T-helper 2 cell (primary cell): ENCODE results near the gene AHNAK2.
"Not testable (repeated sequence)": the region's sequence is repeated elsewhere in the genome, so short reads cannot be mapped to it uniquely, and the experiment has no call there.

Experiments
- DNase-seq, 5 experiments: peaks; one replicate each; pipeline versions ENCODE4 v3.0.0 to v3.0.0-alpha.2; 2012 to 2022

AHNAK2 gene

DNA sequence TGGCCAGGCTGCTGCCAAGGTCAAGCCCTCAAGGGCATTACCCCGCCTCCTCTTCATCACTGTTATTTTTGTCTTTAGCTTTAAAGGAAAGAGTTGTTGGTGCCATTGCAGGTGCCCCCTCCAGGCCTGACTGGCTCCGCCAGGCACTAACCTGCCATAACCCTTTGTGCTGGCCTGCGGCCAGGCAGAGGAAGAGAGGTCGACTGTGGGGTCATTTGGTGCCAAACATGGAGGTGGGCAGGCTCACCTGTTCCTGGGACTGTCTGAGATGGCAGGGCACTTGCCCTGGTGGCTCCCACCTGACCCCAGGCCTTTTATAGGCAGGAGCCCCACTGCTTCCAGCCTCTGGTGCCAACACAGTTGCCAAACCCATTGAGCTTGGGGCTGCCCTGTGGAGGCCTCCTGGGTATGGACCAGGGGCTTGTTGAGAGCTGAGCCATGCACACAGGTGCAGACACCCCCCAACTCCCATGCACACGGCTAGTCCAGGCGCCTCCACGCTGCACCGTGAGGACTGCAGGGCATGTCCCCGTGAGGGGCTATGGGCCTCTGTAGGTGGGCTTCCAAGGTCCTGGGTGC lies 82.9 kb downstream of the AHNAK2 start:
- DNase-seq: no peak

DNA sequence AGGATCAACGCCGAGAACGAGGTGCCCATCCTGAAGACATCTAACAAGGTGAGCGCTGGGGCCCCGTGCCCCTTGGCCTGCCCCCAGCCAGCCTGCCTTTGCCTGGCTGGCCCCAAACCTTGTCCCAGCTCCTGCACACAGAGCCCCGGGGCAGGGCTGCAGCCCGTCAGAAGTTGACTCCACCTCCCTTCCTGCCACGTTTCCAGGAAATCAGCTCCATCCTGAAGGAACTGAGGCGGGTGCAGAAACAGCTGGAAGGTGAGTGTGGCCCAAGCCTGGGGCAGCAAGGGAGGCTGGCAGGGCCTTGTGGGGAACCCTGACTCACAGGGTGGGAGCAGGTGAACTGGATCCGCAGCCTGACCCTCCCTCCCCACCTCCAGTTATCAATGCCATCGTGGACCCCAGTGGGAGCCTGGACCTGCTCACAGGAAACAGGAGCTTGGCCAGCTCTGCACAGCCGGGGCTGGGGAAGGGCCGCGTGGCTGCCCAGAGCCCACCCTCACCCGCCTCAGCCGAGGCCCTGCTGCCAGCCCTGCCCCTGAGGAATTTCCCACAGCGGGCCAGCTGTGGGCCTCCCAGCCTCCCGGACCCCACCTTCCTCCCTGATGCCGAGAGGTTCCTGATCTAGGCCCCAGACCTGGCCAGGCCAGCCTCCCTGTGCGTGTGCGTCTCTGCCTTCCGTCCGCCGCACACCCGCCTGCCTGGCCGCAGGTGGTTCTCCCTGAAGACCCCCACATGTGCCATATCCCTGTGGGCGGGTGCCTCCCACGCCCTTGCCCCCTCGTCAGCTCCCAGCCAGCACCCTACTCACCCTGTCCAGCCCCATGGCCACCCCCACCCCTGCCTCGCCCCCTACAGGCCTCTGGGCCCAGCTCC lies 83.6 kb downstream of the AHNAK2 start:
- no peak for DNase-seq

DNA sequence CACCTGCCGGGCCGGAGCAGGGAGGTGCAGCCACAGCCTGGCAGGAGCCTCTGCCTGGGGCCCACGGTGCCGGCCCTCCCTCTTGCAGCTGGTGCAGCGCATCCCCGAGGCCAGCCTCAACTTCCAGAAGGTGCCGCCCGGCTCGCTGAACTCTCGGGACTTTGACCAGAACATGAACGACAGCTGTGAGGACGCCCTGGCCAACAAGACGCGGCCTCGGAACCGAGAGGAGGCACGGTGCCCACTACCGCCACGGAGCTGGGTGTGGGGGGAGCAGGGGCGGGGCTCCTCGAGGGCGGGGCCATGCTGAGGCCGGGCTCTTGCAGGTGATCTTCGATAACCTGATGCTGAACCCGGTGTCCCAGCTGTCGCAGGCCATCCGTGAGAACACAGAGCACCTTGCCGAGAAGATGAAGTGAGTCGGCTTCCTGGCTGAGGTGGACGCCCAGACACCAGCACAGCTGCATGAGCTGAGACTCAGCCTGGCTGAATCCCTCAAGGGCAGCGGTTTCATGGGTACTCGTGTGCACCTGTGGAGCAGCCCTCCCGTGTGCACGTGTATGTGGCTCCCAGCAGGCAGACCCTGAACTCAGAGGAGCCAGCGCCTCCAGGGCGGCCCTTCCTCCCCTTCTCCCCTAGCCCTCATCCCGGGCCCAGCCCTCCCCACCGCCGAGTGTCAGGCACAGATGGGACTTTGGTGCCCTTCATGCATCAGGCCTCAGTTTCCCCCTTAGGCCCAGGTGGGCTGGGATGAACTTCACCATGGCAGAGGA lies 84.6 kb downstream of the AHNAK2 start:
- DNase-seq: no peak

DNA sequence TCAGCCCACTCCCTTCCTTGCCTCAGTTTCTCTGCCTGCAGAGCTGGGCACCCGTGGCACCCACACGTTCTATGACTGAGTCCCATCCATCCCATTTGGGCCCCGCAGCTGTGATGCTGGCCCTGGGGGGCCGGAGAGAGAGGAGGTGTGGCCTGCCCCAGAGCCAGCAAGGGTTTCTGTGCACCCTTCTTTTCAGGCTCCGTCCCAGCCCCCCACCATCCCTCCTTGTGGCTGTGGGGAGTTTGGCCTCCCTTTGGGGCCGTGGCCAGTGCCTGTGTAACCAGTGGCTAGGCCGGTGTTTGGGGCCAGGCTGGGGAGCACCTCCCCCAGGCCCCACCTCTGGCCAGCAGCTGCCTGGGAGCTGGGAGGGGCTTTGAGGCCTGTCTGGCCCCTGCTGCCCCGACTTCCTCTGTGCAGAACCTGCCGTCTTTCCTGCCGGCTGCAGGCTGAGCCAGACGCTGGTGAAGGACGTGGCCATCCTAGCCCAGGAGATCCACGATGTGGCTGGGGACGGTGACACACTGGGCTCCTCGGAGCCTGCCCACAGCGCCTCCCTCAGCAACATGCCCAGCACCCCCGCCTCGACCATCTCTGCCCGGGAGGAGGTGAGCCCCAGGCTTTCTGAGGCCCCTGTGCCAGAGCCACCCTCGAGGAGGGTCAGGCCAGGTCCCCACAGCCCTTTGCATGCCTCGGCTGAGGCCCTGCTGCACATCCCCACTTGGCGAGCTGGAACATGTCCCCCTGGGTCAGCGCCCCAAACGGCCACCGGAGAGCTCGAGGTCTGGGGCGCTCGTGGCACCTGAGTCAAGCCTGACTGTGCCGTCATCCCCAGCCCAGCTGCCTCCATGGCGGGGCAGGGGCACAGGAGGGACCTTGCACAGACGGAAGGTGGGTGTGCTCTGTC lies 85.4 kb downstream of the AHNAK2 start:
- DNase-seq: peak in 1 of 5 experiments; percentile 1

DNA sequence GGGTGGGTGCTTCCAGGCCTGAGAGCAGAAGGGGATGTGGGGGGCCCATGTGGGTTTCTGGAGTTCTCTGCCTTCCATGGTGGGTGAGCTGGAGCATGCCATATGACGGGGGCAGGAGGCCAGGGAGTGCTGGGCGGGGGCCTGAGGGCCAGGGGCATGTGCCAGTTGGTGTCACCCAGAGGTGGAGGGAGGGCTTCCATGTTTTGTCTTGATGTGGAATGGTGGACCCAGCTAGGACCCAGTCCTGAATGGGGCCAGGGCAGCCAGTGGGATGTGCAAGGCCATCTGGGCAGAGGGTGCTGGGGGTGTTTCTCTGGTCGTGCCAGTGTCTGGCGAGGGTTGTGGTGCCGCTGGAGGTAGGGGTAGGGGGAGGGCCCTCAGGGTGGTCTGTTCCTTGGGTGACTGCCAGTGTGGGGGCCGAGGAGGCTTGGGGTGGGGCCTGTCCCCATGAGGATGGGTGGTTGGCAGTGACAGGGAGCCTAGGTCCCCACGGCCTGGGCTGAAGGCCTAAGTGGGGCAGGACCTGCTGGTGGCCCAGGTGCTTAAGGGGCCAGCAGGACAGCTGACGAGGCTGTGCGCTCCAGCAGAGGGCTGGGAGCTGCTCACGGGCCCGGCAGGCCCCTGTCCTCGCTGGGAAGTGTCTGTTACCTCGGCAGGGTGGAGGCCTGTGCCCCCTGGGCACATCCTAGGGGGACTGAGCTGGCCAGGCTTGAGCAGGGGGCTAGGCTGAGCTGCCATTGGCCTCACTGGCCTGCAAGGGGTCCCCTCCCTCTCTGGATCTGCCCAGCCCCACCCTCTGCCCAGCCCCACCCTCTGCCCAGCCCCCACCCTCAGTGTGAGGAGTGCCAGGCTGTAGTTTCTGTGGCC lies 86.3 kb downstream of the AHNAK2 start:
- peak in 1 of 5 experiments; percentile 2 for DNase-seq

DNA sequence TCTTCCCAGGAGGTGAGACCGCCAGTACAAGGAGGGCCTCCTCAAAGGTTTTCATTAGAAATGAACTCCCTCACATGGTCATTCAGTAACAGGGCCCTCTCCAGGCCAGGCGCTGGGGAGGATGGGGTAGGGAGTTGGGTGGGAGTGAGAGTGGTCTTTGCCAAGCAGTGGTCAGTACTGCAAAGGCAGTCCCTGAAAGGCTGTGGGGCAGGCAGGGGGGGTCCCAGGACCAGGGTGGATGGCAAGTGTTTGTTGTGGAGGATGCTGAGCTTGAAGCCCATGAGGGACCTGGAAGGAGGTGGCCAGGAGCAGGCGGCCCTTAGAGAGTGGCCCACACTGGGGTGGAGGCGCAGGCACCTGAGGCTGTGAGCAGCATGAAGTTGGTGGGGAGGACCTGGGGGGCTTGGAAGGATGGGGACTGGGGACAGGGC lies 87.0 kb downstream of the AHNAK2 start:
- DNase-seq: no peak

DNA sequence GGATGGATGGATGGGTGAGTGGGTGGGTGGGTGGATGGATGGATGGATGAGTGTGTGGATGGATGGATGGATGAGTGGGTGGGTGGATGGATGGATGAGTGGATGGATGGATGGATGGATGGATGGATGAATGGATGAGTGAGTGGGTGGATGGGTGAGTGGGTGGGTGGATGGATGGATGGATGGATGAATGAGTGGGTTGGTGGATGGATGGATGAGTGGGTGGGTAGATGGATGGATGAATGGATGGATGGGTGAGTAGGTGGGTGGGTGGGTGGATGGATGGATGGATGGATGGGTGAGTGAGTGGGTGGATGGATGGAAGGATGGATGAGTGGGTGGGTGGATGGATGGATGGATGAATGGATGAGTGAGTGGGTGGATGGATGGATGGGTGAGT lies 87.9 kb downstream of the AHNAK2 start:
- DNase-seq: not testable (repeated sequence)

DNA sequence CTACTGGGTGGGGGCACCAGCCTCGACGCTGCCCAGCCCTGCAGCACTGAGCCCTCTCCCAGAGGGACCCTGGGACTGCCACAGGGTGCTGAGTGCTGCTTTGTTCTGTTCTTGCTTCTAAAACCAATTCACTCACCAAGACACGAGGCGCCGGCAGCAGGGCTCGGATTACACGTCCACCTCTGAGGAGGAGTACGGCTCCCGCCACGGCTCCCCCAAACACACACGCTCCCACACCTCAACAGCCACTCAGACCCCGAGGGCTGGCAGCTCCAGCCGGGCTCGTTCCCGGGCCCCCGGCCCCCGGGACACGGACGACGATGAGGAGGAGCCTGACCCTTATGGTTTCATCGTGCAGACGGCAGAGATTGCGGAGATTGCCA lies 88.8 kb downstream of the AHNAK2 start:
- peak in 1 of 5 experiments; percentile 1 for DNase-seq

DNA sequence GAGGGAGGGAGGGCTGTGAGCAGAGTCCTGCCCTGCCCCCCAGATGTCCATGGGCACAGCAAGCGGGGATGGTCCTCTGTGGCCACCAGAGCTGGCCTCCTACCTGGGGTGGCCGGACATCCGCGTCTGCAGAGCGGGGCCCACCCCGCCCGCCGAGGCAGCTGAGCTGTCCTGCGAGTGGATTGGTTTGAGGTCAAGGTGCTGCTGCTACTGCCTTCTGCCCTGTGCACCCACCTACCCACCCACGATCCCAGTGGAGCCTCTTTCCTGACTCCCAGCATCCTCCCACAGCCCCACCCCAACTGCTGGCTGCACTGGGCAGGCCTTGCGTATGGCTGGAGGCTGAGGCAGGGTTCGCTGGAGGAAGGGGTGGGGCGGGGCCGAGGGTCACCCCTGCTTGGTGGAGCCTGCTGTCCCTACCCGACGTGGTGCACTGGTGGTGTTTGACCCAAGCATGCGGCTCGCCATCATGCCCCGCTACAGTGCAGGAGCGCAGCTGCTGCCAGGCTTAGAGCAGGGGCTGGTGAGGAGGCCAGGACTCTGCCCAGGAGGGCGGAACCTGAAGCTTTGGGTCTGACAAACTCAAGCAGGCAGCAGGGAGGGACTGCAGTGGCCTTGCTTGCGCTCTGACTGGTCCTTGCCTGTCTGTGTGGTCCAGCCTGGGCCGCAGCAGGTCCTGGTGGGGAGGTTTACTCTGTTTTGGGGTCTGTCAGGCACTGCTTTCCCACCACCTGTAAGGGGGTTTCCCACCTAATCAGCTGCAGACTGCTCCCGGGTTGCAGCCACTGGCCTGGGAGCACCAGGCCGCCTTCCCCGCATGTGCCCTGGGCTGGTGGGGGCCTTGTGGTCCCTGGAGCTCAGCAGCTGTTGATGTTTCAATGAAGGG lies 89.4 kb downstream of the AHNAK2 start:
- peak in 2 of 5 experiments; percentile 2 to 6 for DNase-seq

DNA sequence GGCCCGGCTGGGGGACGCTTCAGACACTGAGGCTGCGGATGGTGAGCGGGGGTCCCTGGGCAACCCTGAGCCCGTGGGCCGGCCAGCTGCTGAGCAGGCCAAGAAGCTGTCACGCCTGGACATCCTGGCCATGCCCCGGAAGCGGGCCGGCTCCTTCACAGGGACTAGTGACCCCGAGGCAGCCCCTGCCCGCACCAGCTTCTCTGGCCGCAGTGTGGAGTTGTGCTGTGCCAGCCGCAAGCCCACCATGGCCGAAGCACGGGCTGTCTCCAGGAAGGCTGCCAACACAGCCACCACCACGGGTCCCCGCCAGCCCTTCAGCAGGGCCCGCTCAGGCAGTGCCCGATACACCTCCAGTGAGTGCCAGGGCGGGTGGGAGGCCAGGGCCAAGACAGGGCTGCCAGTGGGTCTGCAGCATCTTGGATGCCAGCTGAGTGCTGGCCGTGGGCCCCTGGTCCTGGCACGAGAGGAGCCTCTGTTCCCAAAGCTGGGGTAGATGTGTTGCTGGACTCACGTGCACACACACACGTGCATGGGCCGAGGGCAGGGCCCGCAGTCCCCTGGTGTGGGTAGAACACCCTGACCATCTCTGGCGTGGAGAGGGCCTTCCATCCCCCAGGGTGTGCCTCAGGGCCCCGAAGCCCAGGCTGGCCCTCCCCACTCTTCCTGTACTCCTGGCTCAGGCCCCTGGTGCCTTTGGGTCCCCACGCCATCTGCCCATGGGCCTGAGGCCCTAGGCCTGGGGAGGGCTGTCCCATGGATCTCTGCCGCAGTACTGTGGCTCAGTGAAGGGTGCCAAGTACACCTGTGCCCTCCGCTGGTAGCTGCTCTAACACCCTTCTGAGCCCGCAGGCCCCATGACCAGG lies 90.3 kb downstream of the AHNAK2 start:
- peak in 2 of 5 experiments; percentile 1 to 6 for DNase-seq
